Stimulated activated naive CD8-positive, alpha-beta T cell treated with anti-CD3 and anti-CD28 coated beads, Interleukin-15, Interleukin-2, amounts not matched to agents 100 ng/mL and 50 ng/mL, for 24 hours (primary cell): ENCODE measurements around the gene GABRB2.
"Not testable (repeated sequence)": the region's sequence is repeated elsewhere in the genome, so short reads cannot be mapped to it uniquely, and the experiment has no call there.

Experiments
- H3K27ac Mint-ChIP-seq: one replicate; pipeline ENCODE4 v1.8.0; 2021; ENCODE audit warnings: mild to moderate bottlenecking, mixed read lengths
- H3K27me3 Mint-ChIP-seq: one replicate; pipeline ENCODE4 v1.8.0; 2021; ENCODE audit warnings: mixed read lengths
- H3K36me3 Mint-ChIP-seq: one replicate; pipeline ENCODE4 v1.8.0; 2021; ENCODE audit warnings: low read depth, mixed read lengths
- H3K4me1 Mint-ChIP-seq: one replicate; pipeline ENCODE4 v1.8.0; 2021; ENCODE audit warnings: low read depth, mixed read lengths
- H3K4me3 Mint-ChIP-seq: one replicate; pipeline ENCODE4 v1.8.0; 2021; ENCODE audit warnings: mild to moderate bottlenecking, mixed read lengths
- H3K9me3 Mint-ChIP-seq: one replicate; pipeline ENCODE4 v1.8.0; 2021; ENCODE audit warnings: mixed read lengths

GABRB2 gene

GRCh38 chr5:161278739-161279660 is 267.5 kb downstream of the GABRB2 start:
- Mint-ChIP-seq H3K9me3 (peaks cover 5% of the 10 kb centered on the region), H3K4me3 (no peak overlapping the region), H3K4me1 (no peaks in the 10 kb centered on the region), H3K27ac (no peak overlapping the region), H3K36me3 (no peaks in the 10 kb centered on the region), H3K27me3 (no peaks in the 10 kb centered on the region)

GRCh38 chr5:161277011-161277410 is 269.5 kb downstream of the GABRB2 start:
- no peaks in the 10 kb centered on the region for H3K36me3 Mint-ChIP-seq
- H3K4me3 Mint-ChIP-seq: no peak overlapping the region
- H3K27ac Mint-ChIP-seq: no peak overlapping the region
- no peaks in the 10 kb centered on the region for H3K9me3 Mint-ChIP-seq
- no peaks in the 10 kb centered on the region for H3K27me3 Mint-ChIP-seq
- H3K4me1 Mint-ChIP-seq: no peaks in the 10 kb centered on the region

- no peak overlapping the region for H3K27ac Mint-ChIP-seq
Measured at GRCh38 chr5:161274951-161275350, 271.6 kb downstream of the GABRB2 start.

GRCh38 chr5:161273410-161273809 is 273.1 kb downstream of the GABRB2 start:
- Mint-ChIP-seq H3K4me1 (no peaks in the 10 kb centered on the region), H3K4me3 (no peak overlapping the region), H3K36me3 (no peaks in the 10 kb centered on the region), H3K27ac (no peak overlapping the region), H3K9me3 (peaks cover 4% of the 10 kb centered on the region), H3K27me3 (no peaks in the 10 kb centered on the region)

More at GRCh38 chr5:161274951-161275350, 271.6 kb downstream of the GABRB2 start:
- Mint-ChIP-seq H3K9me3 (no peaks in the 10 kb centered on the region), H3K27me3 (no peaks in the 10 kb centered on the region), H3K4me3 (no peak overlapping the region), H3K4me1 (no peaks in the 10 kb centered on the region), H3K36me3 (no peaks in the 10 kb centered on the region)

- Mint-ChIP-seq H3K4me3 (no peak overlapping the region), H3K27ac (no peak overlapping the region), H3K36me3 (no peaks in the 10 kb centered on the region), H3K9me3 (peaks cover 5% of the 10 kb centered on the region), H3K4me1 (no peaks in the 10 kb centered on the region), H3K27me3 (no peaks in the 10 kb centered on the region)
Measured at GRCh38 chr5:161271816-161272215, 274.7 kb downstream of the GABRB2 start.

- no peak overlapping the region for H3K4me3 Mint-ChIP-seq
Measured at GRCh38 chr5:161269125-161269524, 277.4 kb downstream of the GABRB2 start.

GRCh38 chr5:161266954-161267353 is 279.6 kb downstream of the GABRB2 start:
- H3K27me3 Mint-ChIP-seq: no peaks in the 10 kb centered on the region
- no peaks in the 10 kb centered on the region for H3K4me1 Mint-ChIP-seq
- no peak overlapping the region for H3K27ac Mint-ChIP-seq
- no peak overlapping the region for H3K4me3 Mint-ChIP-seq
- peaks cover 5% of the 10 kb centered on the region for H3K9me3 Mint-ChIP-seq
- no peaks in the 10 kb centered on the region for H3K36me3 Mint-ChIP-seq

More at GRCh38 chr5:161269125-161269524, 277.4 kb downstream of the GABRB2 start:
- no peaks in the 10 kb centered on the region for H3K36me3 Mint-ChIP-seq
- H3K4me1 Mint-ChIP-seq: no peaks in the 10 kb centered on the region
- peaks cover 5% of the 10 kb centered on the region for H3K9me3 Mint-ChIP-seq
- no peaks in the 10 kb centered on the region for H3K27me3 Mint-ChIP-seq
- H3K27ac Mint-ChIP-seq: no peak overlapping the region

- no peaks in the 10 kb centered on the region for H3K27me3 Mint-ChIP-seq
- peaks cover 5% of the 10 kb centered on the region for H3K9me3 Mint-ChIP-seq
- no peaks in the 10 kb centered on the region for H3K36me3 Mint-ChIP-seq
- H3K4me3 Mint-ChIP-seq: no peak overlapping the region
- no peak overlapping the region for H3K27ac Mint-ChIP-seq
- no peaks in the 10 kb centered on the region for H3K4me1 Mint-ChIP-seq
Measured at GRCh38 chr5:161265006-161265405, 281.5 kb downstream of the GABRB2 start.

GRCh38 chr5:161263191-161263590 is 283.3 kb downstream of the GABRB2 start:
- Mint-ChIP-seq H3K9me3 (no peaks in the 10 kb centered on the region), H3K4me1 (no peaks in the 10 kb centered on the region), H3K36me3 (no peaks in the 10 kb centered on the region), H3K4me3 (no peak overlapping the region), H3K27me3 (no peaks in the 10 kb centered on the region), H3K27ac (no peak overlapping the region)

- Mint-ChIP-seq H3K9me3 (no peaks in the 10 kb centered on the region), H3K27me3 (no peaks in the 10 kb centered on the region), H3K27ac (no peak overlapping the region), H3K4me1 (no peaks in the 10 kb centered on the region), H3K36me3 (no peaks in the 10 kb centered on the region), H3K4me3 (no peak overlapping the region)
Measured at GRCh38 chr5:161261668-161262323, 284.7 kb downstream of the GABRB2 start.

- Mint-ChIP-seq H3K36me3 (no peaks in the 10 kb centered on the region), H3K4me3 (no peak overlapping the region), H3K4me1 (no peaks in the 10 kb centered on the region), H3K27ac (no peak overlapping the region), H3K27me3 (no peaks in the 10 kb centered on the region), H3K9me3 (no peaks in the 10 kb centered on the region)
Measured at GRCh38 chr5:161258438-161258837, 288.1 kb downstream of the GABRB2 start.

GRCh38 chr5:161256957-161257356 is 289.6 kb downstream of the GABRB2 start:
- Mint-ChIP-seq H3K4me1 (no peaks in the 10 kb centered on the region), H3K27ac (no peak overlapping the region), H3K27me3 (no peaks in the 10 kb centered on the region), H3K36me3 (no peaks in the 10 kb centered on the region), H3K9me3 (no peaks in the 10 kb centered on the region), H3K4me3 (no peak overlapping the region)

- H3K27ac Mint-ChIP-seq, H3K4me1 Mint-ChIP-seq, H3K4me3 Mint-ChIP-seq, H3K9me3 Mint-ChIP-seq, H3K27me3 Mint-ChIP-seq, H3K36me3 Mint-ChIP-seq: not testable (repeated sequence)
Measured at GRCh38 chr5:161252955-161253354, 293.6 kb downstream of the GABRB2 start.

- H3K27me3 Mint-ChIP-seq: no peaks in the 10 kb centered on the region
- no peaks in the 10 kb centered on the region for H3K4me1 Mint-ChIP-seq
- H3K9me3 Mint-ChIP-seq: peaks cover 1% of the 10 kb centered on the region
- no peak overlapping the region for H3K27ac Mint-ChIP-seq
- no peaks in the 10 kb centered on the region for H3K36me3 Mint-ChIP-seq
- H3K4me3 Mint-ChIP-seq: no peak overlapping the region
Measured at GRCh38 chr5:161246749-161247148, 299.8 kb downstream of the GABRB2 start.

GRCh38 chr5:161245846-161246245 is 300.7 kb downstream of the GABRB2 start:
- H3K36me3 Mint-ChIP-seq, H3K27ac Mint-ChIP-seq, H3K27me3 Mint-ChIP-seq, H3K4me1 Mint-ChIP-seq, H3K4me3 Mint-ChIP-seq, H3K9me3 Mint-ChIP-seq: not testable (repeated sequence)
